IMR-90 (cell line): ENCODE data around the gene TENM4.

Experiments used
- BHLHE40 ChIP-seq: fragments of 150-350 bp; IDR thresholded peaks from 2 replicates; pipeline ENCODE4 v1.6.1; 2016; ENCODE audit warnings: mild to moderate bottlenecking, low read depth, low read length
- MXI1 ChIP-seq: IDR thresholded peaks from 2 replicates; pipeline ENCODE4 v1.6.1; 2012; ENCODE audit warnings: low read depth, mild to moderate bottlenecking, low read length, moderate library complexity, borderline replicate concordance
- POLR2A ChIP-seq: IDR thresholded peaks from 2 replicates; pipeline ENCODE4 v1.6.1; 2012; ENCODE audit warnings: mild to moderate bottlenecking, low read depth, low read length
- RAD21 ChIP-seq: IDR thresholded peaks from 2 replicates; pipeline ENCODE4 v1.6.1; 2012; ENCODE audit warnings: low read length, improper control_type of control experiment
- RCOR1 ChIP-seq: IDR thresholded peaks from 2 replicates; pipeline ENCODE4 v1.6.1; 2012; ENCODE audit warnings: mild to moderate bottlenecking, low read length, improper control_type of control experiment; ENCODE audit not compliant: insufficient replicate concordance
- SMC3 ChIP-seq: fragments of 150-350 bp; IDR thresholded peaks from 2 replicates; pipeline ENCODE4 v1.6.1; 2016; ENCODE audit warnings: low read depth, mild to moderate bottlenecking, antibody characterized with exemption, low read length, moderate library complexity
- TF ChIP-seq, protein P1 (sequence below): conservative IDR thresholded peaks from 2 replicates; pipeline ENCODE4 v1.5.1; 2012; ENCODE audit warnings: mild to moderate bottlenecking, low read depth, low read length, improper control_type of control experiment
- TF ChIP-seq, protein P2 (sequence below): fragments of 150-350 bp; IDR thresholded peaks from 2 replicates; pipeline ENCODE4 v1.6.1; 2016; ENCODE audit warnings: low read depth, mild to moderate bottlenecking, low read length, moderate library complexity, borderline replicate concordance
- TF ChIP-seq, protein P3 (sequence below): fragments of 150-350 bp; IDR thresholded peaks from 2 replicates; pipeline ENCODE4 v1.6.1; 2017; ENCODE audit warnings: mild to moderate bottlenecking, antibody characterized with exemption, low read length, low read depth

DNA sequence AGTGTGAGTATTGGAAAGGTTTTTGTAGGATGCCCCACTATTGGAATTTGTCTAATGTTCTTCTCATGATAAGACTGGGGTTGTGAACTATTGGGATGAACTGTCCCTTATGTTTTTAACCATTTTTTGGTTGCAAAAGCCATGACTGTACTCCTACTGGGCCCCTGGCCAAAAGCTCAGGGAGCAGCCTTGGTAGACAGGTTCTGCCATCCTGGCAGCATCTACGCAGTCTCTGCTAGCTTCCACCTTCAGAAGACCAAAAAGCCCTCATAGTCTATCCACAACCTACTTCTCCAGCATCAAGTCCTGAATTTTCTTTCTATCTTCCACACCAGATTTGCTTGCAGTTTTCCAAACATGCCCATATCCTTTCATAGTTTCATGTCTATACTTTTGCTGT, 211.8 kb downstream of the TENM4 start:
- TF ChIP-seq BHLHE40 (no peak), POLR2A (no peak), MXI1 (no peak), SMC3 (no peak), RCOR1 (no peak), RAD21 (no peak)
- TF ChIP-seq, protein P1, sequence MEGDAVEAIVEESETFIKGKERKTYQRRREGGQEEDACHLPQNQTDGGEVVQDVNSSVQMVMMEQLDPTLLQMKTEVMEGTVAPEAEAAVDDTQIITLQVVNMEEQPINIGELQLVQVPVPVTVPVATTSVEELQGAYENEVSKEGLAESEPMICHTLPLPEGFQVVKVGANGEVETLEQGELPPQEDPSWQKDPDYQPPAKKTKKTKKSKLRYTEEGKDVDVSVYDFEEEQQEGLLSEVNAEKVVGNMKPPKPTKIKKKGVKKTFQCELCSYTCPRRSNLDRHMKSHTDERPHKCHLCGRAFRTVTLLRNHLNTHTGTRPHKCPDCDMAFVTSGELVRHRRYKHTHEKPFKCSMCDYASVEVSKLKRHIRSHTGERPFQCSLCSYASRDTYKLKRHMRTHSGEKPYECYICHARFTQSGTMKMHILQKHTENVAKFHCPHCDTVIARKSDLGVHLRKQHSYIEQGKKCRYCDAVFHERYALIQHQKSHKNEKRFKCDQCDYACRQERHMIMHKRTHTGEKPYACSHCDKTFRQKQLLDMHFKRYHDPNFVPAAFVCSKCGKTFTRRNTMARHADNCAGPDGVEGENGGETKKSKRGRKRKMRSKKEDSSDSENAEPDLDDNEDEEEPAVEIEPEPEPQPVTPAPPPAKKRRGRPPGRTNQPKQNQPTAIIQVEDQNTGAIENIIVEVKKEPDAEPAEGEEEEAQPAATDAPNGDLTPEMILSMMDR = no peak
- TF ChIP-seq, protein P2, sequence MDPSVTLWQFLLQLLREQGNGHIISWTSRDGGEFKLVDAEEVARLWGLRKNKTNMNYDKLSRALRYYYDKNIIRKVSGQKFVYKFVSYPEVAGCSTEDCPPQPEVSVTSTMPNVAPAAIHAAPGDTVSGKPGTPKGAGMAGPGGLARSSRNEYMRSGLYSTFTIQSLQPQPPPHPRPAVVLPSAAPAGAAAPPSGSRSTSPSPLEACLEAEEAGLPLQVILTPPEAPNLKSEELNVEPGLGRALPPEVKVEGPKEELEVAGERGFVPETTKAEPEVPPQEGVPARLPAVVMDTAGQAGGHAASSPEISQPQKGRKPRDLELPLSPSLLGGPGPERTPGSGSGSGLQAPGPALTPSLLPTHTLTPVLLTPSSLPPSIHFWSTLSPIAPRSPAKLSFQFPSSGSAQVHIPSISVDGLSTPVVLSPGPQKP = no peak
- TF ChIP-seq, protein P3, sequence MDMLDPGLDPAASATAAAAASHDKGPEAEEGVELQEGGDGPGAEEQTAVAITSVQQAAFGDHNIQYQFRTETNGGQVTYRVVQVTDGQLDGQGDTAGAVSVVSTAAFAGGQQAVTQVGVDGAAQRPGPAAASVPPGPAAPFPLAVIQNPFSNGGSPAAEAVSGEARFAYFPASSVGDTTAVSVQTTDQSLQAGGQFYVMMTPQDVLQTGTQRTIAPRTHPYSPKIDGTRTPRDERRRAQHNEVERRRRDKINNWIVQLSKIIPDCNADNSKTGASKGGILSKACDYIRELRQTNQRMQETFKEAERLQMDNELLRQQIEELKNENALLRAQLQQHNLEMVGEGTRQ = no peak
